PC-3 (cell line): Measurements from ENCODE around the gene GNAI2. TPM values are rescaled to one million over a fixed set of nuclear protein-coding genes. Genes with fewer than 3 reads are reported as not detected.

Experiments used
- ATAC-seq: fragments of 200-7000 bp; cut with Tn5 transposase; 2 replicates; pipeline ENCODE4 v1.9.1; 2020; ENCODE audit warnings: mild to moderate bottlenecking, moderate library complexity
- BruUV-seq: library from RNA; stranded (reverse); fragments of 400-500 nt; replicated peaks from 2 replicates; lab custom pipeline; 2021; lab: Mats Ljungman, UMichigan
- CTCF ChIA-PET: fragments of 300-600 bp; sonication (Branson Sonifier 250); formaldehyde crosslinking; loops from one replicate; lab custom pipeline; 2022; ENCODE audit warnings: antibody characterized with exemption; lab: Charles Lee
- POLR2A ChIA-PET: fragments of 300-600 bp; sonication (Branson Sonifier 250); formaldehyde crosslinking; loops from one replicate; lab custom pipeline; 2022; ENCODE audit warnings: antibody characterized with exemption; ENCODE audit not compliant: unreplicated experiment; lab: Charles Lee
- DNase-seq: peaks from one replicate; pipeline ENCODE4 v3.0.0-alpha.2; 2015
- H2AFZ ChIP-seq: fragments of 300-600 bp; sonication (generic); 2 replicates; pipeline ENCODE4 v1.6.0; 2016; ENCODE audit warnings: antibody characterized with exemption, low read length
- H3F3A ChIP-seq: fragments of 300-600 bp; sonication (generic); one replicate; pipeline ENCODE4 v1.6.0; 2017; ENCODE audit warnings: antibody characterized with exemption, low read length, control low read depth, mild to moderate bottlenecking; ENCODE audit not compliant: unreplicated experiment
- H3K27ac ChIP-seq: fragments of 300-600 bp; sonication (generic); 2 replicates; pipeline ENCODE4 v1.5.1; 2016; ENCODE audit warnings: mild to moderate bottlenecking, low read length
- H3K27me3 ChIP-seq: fragments of 300-600 bp; sonication (generic); 2 replicates; pipeline ENCODE4 v1.6.1; 2016; ENCODE audit warnings: low read length, mixed read lengths
- H3K36me3 ChIP-seq: fragments of 300-600 bp; sonication (generic); 2 replicates; pipeline ENCODE4 v1.6.1; 2016; ENCODE audit warnings: low read depth, mixed run types, low read length, mixed read lengths
- H3K4me1 ChIP-seq: fragments of 300-600 bp; sonication (generic); 2 replicates; pipeline ENCODE4 v1.5.1; 2016; ENCODE audit warnings: low read length; ENCODE audit not compliant: insufficient read depth
- H3K4me2 ChIP-seq: fragments of 300-600 bp; sonication (generic); 2 replicates; pipeline ENCODE4 v1.6.0; 2016; ENCODE audit warnings: low read length
- H3K4me3 ChIP-seq: fragments of 300-600 bp; sonication (generic); 2 replicates; pipeline ENCODE4 v1.5.1; 2016; ENCODE audit warnings: mild to moderate bottlenecking, low read length, mixed read lengths
- H3K79me2 ChIP-seq: fragments of 300-600 bp; sonication (generic); 2 replicates; pipeline ENCODE4 v1.6.1; 2017; ENCODE audit warnings: low read length, mixed read lengths
- H3K9ac ChIP-seq: fragments of 300-600 bp; sonication (generic); 2 replicates; pipeline ENCODE4 v1.6.0; 2016; ENCODE audit warnings: mild to moderate bottlenecking, low read length
- H3K9me2 ChIP-seq: fragments of 300-600 bp; sonication (generic); replicated peaks from 2 replicates; pipeline ENCODE4 v1.6.1; 2016; ENCODE audit warnings: mixed run types, low read length, mixed read lengths
- H3K9me3 ChIP-seq: fragments of 300-600 bp; sonication (generic); 2 replicates; pipeline ENCODE4 v1.6.1; 2016; ENCODE audit warnings: low read length, mixed read lengths
- H4K20me1 ChIP-seq: fragments of 300-600 bp; sonication (generic); 2 replicates; pipeline ENCODE4 v1.6.1; 2016; ENCODE audit warnings: low read length, mixed read lengths
- EZH2 ChIP-seq: fragments of 300-600 bp; sonication (generic); IDR thresholded peaks from one replicate; pipeline ENCODE4 v1.6.1; 2017; ENCODE audit warnings: antibody characterized with exemption, mild to moderate bottlenecking, low read length; ENCODE audit not compliant: unreplicated experiment
- EZH2phosphoT487 ChIP-seq: fragments of 300-600 bp; sonication (generic); IDR thresholded peaks from 2 replicates; pipeline ENCODE4 v1.6.1; 2018; ENCODE audit warnings: mild to moderate bottlenecking, antibody characterized with exemption, low read length, borderline replicate concordance
- intact Hi-C: fragments of 100-400 bp; cut with micrococcal nuclease; formaldehyde crosslinking; loops from 2 replicates; pipeline ENCODE4 v1.9.0; 2023
- total RNA-seq: library from RNA; depleted of rRNA; stranded (reverse); fragments of >200 nt; gene quantifications from 2 replicates; pipeline ENCODE4 v1.2.3, GENCODE V29; 2014
- TF ChIP-seq, protein P1 (sequence below): fragments of 300-600 bp; sonication (generic); conservative IDR thresholded peaks from 2 replicates; pipeline ENCODE4 v1.5.1; 2017; ENCODE audit warnings: antibody characterized with exemption, low read depth, mild to moderate bottlenecking, low read length

GNAI2 gene
- total RNA-seq, 1 experiment from 2014 or later: 221 TPM

DNA sequence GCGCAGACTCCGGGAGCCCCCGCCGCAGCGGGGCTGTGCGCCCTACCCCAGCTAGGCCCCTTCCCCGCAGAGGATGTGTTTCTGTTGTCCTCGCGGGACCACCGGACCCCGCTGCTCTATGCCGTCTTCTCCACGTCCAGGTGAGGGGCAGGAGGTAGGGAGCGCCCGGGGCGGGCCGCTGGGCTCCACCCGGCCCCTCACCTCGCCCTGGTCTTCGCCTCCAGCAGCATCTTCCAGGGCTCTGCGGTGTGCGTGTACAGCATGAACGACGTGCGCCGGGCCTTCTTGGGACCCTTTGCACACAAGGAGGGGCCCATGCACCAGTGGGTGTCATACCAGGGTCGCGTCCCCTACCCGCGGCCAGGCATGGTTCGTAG lies 37.7 kb downstream of the GNAI2 start:
- Histone ChIP-seq H3F3A (no peaks in the 10 kb centered on the region), H3K27ac (no peak overlapping the region), H3K4me3 (no peak overlapping the region), H3K27me3 (no peaks in the 10 kb centered on the region), H3K79me2 (0 out of 2 replicates have a peak, but pooled peaks cover 3% of the 10 kb centered on the region), H4K20me1 (no peaks in the 10 kb centered on the region), H3K9me3 (no peaks in the 10 kb centered on the region), H3K9ac (no peak overlapping the region), H2AFZ (no peak overlapping the region), H3K36me3 (no peaks in the 10 kb centered on the region), H3K4me2 (no peak overlapping the region), H3K9me2 (no peaks in the 10 kb centered on the region), H3K4me1 (peaks cover 33% of the 10 kb centered on the region)
- POLR2A ChIA-PET: no interaction called here
- CTCF ChIA-PET: no interaction called here
- TF ChIP-seq EZH2: no peak
- TF ChIP-seq EZH2phosphoT487: no peak
- TF ChIP-seq, protein P1, sequence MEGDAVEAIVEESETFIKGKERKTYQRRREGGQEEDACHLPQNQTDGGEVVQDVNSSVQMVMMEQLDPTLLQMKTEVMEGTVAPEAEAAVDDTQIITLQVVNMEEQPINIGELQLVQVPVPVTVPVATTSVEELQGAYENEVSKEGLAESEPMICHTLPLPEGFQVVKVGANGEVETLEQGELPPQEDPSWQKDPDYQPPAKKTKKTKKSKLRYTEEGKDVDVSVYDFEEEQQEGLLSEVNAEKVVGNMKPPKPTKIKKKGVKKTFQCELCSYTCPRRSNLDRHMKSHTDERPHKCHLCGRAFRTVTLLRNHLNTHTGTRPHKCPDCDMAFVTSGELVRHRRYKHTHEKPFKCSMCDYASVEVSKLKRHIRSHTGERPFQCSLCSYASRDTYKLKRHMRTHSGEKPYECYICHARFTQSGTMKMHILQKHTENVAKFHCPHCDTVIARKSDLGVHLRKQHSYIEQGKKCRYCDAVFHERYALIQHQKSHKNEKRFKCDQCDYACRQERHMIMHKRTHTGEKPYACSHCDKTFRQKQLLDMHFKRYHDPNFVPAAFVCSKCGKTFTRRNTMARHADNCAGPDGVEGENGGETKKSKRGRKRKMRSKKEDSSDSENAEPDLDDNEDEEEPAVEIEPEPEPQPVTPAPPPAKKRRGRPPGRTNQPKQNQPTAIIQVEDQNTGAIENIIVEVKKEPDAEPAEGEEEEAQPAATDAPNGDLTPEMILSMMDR: no peak
- intact Hi-C loops: loop anchor here (1.0 kb wide), 4 partner anchors 13 to 81 kb away; no protein-coding TSS in a partner anchor
- ATAC-seq (no peak), DNase-seq (no peak)
- BruUV-seq: no TSS peak

DNA sequence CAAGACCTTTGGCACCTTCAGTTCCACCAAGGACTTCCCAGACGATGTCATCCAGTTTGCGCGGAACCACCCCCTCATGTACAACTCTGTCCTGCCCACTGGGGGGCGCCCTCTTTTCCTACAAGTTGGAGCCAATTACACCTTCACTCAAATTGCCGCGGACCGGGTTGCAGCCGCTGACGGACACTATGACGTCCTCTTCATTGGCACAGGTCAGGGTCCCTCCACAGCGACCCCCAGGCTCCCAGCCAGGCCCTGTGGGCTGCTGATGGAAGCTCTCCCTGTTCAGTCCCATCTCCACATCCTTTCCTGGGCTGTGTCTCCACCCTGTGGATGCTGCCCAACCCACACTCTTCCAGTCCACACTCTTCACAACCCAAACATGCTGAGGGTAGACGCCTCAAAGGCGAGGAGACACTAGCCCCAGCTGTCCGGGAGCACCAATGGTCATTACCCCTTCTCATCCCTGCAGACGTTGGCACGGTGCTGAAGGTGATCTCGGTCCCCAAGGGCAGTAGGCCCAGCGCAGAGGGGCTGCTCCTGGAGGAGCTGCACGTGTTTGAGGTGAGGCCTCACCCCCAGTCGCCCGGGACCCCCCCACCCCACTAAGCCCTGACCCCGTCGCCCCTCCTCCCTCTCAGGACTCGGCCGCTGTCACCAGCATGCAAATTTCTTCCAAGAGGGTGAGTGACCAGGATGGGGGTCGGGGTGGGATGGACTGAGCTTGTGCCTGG lies 38.5 kb downstream of the GNAI2 start:
- no peaks in the 10 kb centered on the region for H3K27me3 ChIP-seq
- H4K20me1 ChIP-seq: no peaks in the 10 kb centered on the region
- no peak overlapping the region for H3K9ac ChIP-seq
- TF ChIP-seq, protein P1: peak; percentile 97
- no peak for TF ChIP-seq EZH2
- no peak for TF ChIP-seq EZH2phosphoT487
- intact Hi-C loops: loop anchor here (1.0 kb wide), 1 partner anchor 50 kb away; no protein-coding TSS in a partner anchor
- H3K36me3 ChIP-seq: no peaks in the 10 kb centered on the region
- DNase-seq: peak; percentile 68
- ChIA-PET CTCF (interaction anchor here (0.6 to 1.0 kb wide), 2 partner anchors 10 to 23 kb away, joined by 3 to 5 read pairs; no protein-coding TSS in a partner anchor), POLR2A (no interaction called here)
- no peak overlapping the region for H3K4me2 ChIP-seq
- no peaks in the 10 kb centered on the region for H3K9me2 ChIP-seq
- no peaks in the 10 kb centered on the region for H3F3A ChIP-seq
- no peaks in the 10 kb centered on the region for H3K9me3 ChIP-seq
- peak; percentile 16 for ATAC-seq
- peaks cover 24% of the 10 kb centered on the region for H3K4me1 ChIP-seq
- no TSS peak for BruUV-seq
- H3K27ac ChIP-seq: no peak overlapping the region
- H3K79me2 ChIP-seq: 0 out of 2 replicates have a peak, but pooled peaks cover 3% of the 10 kb centered on the region
- no peak overlapping the region for H3K4me3 ChIP-seq
- no peak overlapping the region for H2AFZ ChIP-seq
